ENCODE data around the gene KCNMB2. TPM values are rescaled to one million over a fixed set of nuclear protein-coding genes. Genes with fewer than 3 reads are reported as not detected.

The KCNMB2 gene
- not detected in 2 replicates for total RNA-seq

GRCh38 chr3:178536211-178537079 lies at the start of gene KCNMB2:
Gene KCNMB2 (plus strand): TSS chr3:178536436.

Measured in smooth muscle cell of the umbilical artery (primary cell).